ENCODE results near the gene FAM107B. TPM values are rescaled to one million over a fixed set of nuclear protein-coding genes. Genes with fewer than 3 reads are reported as not detected.

Gene FAM107B
- total and polyA plus RNA-seq, 10 of the 15 experiments (the other 5 are each of a cell fraction or from before 2014, with no cell fraction given): 22.9 to 162 (median 86.6) TPM

DNA sequence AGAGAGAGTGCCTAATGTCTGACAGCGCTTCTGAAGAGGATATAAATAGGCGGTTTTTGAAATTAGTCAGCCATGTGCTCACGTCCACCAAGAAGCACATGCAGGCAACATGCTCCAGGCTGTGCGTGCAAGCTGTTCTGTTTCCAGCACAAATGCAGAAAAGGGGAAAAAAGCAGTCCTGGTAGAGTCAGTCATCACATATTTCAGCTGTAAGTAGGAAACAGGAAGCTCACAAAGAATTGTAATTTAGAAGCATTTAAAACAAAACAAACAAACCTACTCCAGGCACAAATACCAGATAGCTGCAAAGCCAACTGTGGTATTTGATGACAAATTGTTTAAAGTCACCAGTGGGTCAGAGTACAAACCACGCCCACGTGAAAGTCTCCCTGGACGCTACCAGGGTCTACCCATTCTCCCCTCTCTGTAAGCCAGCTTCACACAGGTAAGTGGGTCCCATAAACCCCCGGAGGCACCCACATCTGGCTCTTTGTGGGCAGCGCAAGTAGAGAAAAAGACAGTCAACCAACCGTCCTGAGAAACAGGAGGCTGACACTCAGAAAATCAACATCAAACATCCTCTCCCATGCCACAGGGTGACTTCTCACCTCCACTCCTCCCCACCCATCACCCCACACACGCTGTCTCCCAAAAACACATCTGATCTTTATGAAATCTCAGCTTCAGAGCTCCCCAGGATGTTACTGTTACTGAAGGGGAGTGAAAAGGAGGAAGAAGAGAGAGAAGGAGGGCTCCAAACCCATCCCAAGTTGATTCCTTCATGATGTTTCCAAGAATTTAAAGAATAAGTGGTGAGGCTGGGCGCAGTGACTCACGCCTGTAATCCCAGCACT is 186.4 kb downstream of the FAM107B start (continued):
- TF ChIP-seq ZNF687 (IDR thresholded peaks at IDR 0.05) (peak; percentile 94), NFXL1 (IDR thresholded peaks at IDR 0.05; ENCODE audit: borderline replicate concordance) (no peak), FOXM1 (IDR thresholded peaks at IDR 0.05; ENCODE audit: low read depth, low read length) (peak; percentile 79; the same call in 1 of the 2 replicates), REST (IDR thresholded peaks at IDR 0.05; ENCODE audit: low read depth, low read length) (no peak), SKIL (IDR thresholded peaks at IDR 0.05; ENCODE audit: low read depth, poor library complexity, severe bottlenecking) (peak; percentile 63), RB1 (IDR thresholded peaks at IDR 0.05; ENCODE audit: borderline replicate concordance) (no peak), CHD4 (IDR thresholded peaks at IDR 0.05) (no peak), PAX8 (IDR thresholded peaks at IDR 0.05) (no peak), RUNX3 (IDR thresholded peaks at IDR 0.05; ENCODE audit: low read length) (peak; percentile 76), SREBF1 (IDR thresholded peaks at IDR 0.05; ENCODE audit: low read length) (no peak), CREM (IDR thresholded peaks at IDR 0.05; ENCODE audit: low read depth) (peak; percentile 76), FOXK2 (IDR thresholded peaks at IDR 0.05) (no peak), ATF7 (IDR thresholded peaks at IDR 0.05; ENCODE audit: low read depth) (peak; percentile 72)
- TF ChIP-seq, protein P1, sequence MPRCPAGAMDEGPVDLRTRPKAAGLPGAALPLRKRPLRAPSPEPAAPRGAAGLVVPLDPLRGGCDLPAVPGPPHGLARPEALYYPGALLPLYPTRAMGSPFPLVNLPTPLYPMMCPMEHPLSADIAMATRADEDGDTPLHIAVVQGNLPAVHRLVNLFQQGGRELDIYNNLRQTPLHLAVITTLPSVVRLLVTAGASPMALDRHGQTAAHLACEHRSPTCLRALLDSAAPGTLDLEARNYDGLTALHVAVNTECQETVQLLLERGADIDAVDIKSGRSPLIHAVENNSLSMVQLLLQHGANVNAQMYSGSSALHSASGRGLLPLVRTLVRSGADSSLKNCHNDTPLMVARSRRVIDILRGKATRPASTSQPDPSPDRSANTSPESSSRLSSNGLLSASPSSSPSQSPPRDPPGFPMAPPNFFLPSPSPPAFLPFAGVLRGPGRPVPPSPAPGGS (IDR thresholded peaks at IDR 0.05; ENCODE audit: borderline replicate concordance, insufficient read depth, low read depth, low read length, poor library complexity, severe bottlenecking): no peak
- TF ChIP-seq, protein P2, sequence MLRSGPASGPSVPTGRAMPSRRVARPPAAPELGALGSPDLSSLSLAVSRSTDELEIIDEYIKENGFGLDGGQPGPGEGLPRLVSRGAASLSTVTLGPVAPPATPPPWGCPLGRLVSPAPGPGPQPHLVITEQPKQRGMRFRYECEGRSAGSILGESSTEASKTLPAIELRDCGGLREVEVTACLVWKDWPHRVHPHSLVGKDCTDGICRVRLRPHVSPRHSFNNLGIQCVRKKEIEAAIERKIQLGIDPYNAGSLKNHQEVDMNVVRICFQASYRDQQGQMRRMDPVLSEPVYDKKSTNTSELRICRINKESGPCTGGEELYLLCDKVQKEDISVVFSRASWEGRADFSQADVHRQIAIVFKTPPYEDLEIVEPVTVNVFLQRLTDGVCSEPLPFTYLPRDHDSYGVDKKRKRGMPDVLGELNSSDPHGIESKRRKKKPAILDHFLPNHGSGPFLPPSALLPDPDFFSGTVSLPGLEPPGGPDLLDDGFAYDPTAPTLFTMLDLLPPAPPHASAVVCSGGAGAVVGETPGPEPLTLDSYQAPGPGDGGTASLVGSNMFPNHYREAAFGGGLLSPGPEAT (IDR thresholded peaks at IDR 0.05; ENCODE audit: low read depth): peak; percentile 70; the same call in 1 of the 2 replicates

Measured in GM12878 (cell line).